HG03135 (cell line): ENCODE data around the gene ELAC1.
"Not testable (repeated sequence)": the region's sequence is repeated elsewhere in the genome, so short reads cannot be mapped to it uniquely, and the experiment has no call there.

ENCODE experiments used
- ATAC-seq: cut with Tn5 transposase; IDR thresholded peaks from one replicate; pipeline ENCODE4 v1.9.1; 2021; ENCODE audit warnings: mild to moderate bottlenecking, moderate library complexity; ENCODE audit not compliant: unreplicated experiment

The ELAC1 gene

GRCh38 chr18:50972404-50972803 lies 4.6 kb downstream of the ELAC1 start:
- ATAC-seq: not testable (repeated sequence)

GRCh38 chr18:50973367-50974126 lies 5.7 kb downstream of the ELAC1 start:
- no peak for ATAC-seq

- ATAC-seq: no peak
Observed at GRCh38 chr18:50977037-50977760, 9.4 kb downstream of the ELAC1 start.

- ATAC-seq: no peak
Observed at GRCh38 chr18:50981381-50981780, 13.5 kb downstream of the ELAC1 start.

GRCh38 chr18:50982086-50982801 lies 14.4 kb downstream of the ELAC1 start:
- no peak for ATAC-seq

- ATAC-seq: no peak
Observed at GRCh38 chr18:50982802-50983179, 15.0 kb downstream of the ELAC1 start.

DNA sequence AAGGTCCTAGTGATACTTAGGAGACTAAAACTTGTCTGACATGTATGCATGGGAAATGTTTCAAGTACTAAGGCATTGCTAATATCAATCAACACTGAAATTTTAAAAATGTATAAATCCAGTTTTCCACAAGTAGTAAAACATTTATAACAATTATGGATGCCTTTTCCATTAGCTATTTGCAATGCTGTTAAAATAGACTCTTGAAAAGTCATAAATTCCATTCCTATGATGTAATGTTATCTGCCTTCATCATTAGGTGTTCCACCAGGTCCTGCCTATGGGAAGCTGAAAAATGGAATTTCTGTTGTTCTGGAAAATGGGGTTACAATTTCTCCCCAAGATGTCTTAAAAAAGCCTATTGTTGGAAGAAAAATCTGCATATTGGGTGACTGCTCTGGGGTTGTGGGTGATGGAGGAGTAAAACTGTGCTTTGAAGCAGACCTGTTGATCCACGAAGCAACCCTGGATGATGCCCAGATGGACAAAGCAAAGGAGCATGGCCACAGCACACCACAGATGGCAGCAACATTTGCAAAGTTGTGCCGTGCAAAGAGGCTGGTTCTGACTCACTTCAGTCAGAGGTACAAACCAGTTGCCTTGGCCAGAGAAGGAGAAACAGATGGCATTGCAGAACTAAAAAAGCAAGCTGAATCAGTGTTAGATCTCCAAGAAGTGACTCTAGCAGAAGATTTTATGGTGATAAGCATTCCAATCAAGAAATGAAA lies 18.7 kb downstream of the ELAC1 start:
- no peak for ATAC-seq

DNA sequence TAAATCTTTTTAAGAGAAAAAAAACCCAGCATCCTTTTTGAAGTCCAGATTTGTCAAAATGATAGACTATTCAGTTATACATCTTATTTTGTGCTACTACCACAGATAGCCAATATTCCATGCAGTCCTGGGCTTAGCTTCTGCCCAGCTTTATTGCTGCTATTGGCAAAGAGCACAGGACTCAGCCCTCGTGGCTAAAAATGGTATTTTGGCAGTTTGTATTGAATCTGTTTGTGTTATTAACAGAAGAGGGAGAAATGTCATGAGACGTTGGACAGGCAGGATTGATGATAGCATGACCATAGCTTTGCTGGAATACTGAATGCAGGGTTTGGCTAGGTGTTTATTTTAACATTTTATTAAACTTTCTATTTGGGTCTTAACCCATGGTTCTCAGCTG lies 19.4 kb downstream of the ELAC1 start:
- ATAC-seq: no peak

DNA sequence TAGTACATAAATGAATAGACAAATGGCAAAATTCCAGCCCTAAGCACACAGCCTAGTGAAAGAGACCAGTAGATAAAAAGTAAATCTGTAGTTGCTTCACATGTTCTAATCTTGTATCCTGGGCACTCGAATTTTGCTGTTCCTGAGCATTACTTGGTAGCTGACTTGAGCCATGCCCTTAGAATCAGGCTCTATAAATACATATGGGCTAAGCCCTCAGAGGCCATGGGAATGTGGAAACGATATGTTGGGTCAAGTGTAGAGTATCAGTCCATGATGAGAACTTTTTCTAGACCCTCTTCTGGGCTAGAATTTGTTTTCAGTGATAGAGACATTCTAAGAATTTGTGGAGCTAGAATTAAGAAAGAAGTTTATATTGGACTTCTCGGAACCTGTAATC lies 21.9 kb downstream of the ELAC1 start:
- no peak for ATAC-seq

GRCh38 chr18:50992351-50992762 lies 24.5 kb downstream of the ELAC1 start:
- no peak for ATAC-seq

DNA sequence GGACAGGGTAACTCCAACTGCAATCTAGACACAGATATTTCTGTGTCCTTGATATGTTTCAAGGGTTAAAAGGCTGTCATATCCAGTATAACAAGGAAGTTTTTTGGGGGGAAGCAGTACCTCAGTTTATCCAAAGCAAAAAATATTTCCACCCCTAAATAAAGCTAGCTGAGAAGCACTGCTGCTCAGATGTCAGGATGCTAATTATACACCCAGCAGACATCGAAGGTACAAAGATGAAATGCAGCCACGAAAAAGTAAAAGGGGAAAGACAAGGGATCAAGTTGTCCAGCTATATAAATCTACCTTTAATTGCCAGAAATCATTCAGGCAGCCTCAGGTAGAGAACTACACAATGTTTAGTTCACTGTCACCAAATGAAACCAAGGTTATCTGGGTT lies 26.2 kb downstream of the ELAC1 start:
- no peak for ATAC-seq

GRCh38 chr18:51003174-51003573 lies 35.3 kb downstream of the ELAC1 start:
- not testable (repeated sequence) for ATAC-seq

GRCh38 chr18:51006061-51006818 lies 38.4 kb downstream of the ELAC1 start:
- ATAC-seq: no peak

GRCh38 chr18:51006948-51007789 lies 39.3 kb downstream of the ELAC1 start:
- ATAC-seq: no peak

DNA sequence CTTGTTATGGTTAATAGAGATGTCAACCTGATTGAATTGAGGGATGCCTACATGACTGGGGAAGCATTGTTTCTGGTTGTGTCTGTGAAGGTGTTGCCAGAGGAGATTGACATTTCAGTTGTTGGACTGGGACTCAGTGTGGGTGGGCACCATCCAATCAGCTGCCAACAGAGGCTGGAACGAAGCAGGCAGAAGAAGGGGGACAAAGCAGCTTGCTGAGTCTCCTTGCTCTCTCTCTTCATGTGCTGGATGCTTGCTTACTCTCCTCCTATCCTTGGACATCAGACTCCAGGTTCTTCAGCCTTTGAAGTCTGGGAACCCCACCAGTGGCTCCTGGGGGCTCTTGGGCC lies 39.9 kb downstream of the ELAC1 start:
- ATAC-seq: no peak

- no peak for ATAC-seq
Observed at GRCh38 chr18:51009072-51009471, 41.2 kb downstream of the ELAC1 start.

DNA sequence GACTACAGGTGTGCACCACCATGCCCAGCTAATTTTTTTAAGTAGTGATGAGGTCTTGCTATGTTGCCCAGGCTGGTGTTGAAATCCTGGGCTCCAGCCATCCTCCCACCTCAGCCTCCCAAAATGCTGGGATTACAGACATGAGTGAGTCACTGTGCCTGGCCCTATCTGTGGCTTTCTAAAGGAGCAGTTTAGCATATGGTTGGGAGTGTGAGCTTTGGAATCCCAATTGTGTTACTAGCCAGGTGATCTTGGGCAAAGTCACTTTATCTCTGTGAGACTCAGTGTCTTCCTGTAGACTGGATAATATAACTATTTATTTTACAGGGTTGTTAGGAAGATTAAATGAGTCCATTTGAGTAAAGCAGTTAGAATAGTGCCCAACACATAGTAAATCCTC lies 42.4 kb downstream of the ELAC1 start:
- ATAC-seq: no peak

- no peak for ATAC-seq
Observed at GRCh38 chr18:51011709-51012108, 43.9 kb downstream of the ELAC1 start.

DNA sequence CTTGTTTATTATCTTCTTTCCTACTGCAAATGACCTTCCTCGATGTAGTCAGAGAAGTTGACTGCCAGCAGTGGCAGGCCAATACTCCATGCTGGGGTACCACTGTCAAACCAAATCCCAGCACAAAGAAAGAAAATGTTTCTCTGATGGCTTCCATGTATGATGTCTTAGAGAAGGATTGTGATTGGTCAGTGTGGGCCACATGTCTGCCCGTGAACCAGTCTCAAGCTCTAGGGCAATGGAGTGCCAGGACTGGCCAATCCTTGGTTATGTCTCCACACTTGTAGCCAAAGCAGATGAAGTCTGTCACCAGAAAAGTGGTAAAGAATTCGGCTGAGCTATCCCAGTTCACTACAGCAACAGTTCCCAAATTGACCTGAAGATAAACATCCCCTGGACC lies 44.6 kb downstream of the ELAC1 start:
- ATAC-seq: no peak

DNA sequence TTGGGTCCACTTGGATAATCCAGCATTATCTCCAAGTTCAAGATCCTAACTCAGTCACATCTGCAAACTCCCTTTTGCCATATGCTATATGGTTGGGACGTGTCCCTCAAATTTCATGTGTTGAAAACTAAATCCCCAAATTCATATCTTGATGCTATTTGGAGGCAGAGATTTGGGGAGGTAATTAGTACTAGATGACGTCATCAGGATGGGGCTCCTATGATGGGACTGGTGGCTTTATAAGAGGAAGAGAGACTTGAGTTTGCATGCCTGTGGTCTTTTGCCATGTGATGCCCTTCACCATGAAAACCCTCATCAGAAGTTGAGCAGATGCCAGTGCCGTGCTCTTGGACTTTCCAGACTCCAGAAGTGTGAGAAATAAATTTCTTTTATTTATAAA lies 45.4 kb downstream of the ELAC1 start:
- ATAC-seq: no peak
